CD14-positive monocyte (primary cell): Measurements from ENCODE around the gene WDR91. TPM values are rescaled to one million over a fixed set of nuclear protein-coding genes. Genes with fewer than 3 reads are reported as not detected.
"Not testable (repeated sequence)": the region's sequence is repeated elsewhere in the genome, so short reads cannot be mapped to it uniquely, and the experiment has no call there.

ENCODE experiments used
- DNase-seq, 3 donors: peaks; one replicate each; pipeline ENCODE4 v3.0.0-alpha.2; 2011 to 2022
- H2AFZ ChIP-seq: 2 replicates; pipeline ENCODE4 v1.6.0; 2012; ENCODE audit warnings: mild to moderate bottlenecking, low read depth, low read length, inconsistent platforms; ENCODE audit not compliant: insufficient read depth, poor library complexity, severe bottlenecking
- H3K27ac ChIP-seq, 2 donors: 1 replicate in 1 of 2; 2 replicates in 1 of 2; pipeline ENCODE4 v1.5.1; 2012 to 2013; ENCODE audit warnings: low read length in 2 of 2, control low read depth in 1 of 2, inconsistent platforms in 1 of 2, low read depth in 1 of 2, mild to moderate bottlenecking in 1 of 2
- H3K27me3 ChIP-seq, 2 donors: one replicate each; pipeline versions ENCODE4 v1.6.0 to v1.6.1; 2011 to 2013; ENCODE audit warnings: low read length in 2 of 2; ENCODE audit not compliant: control insufficient read depth in 2 of 2, insufficient read depth in 2 of 2
- H3K36me3 ChIP-seq, 2 donors: replicated peaks in 1 of 2; 1 replicate in 1 of 2; 2 replicates in 1 of 2; pipeline versions ENCODE4 v1.5.1 to v1.6.1; 2012 to 2013; ENCODE audit warnings: low read length in 2 of 2, control low read depth in 1 of 2, inconsistent platforms in 1 of 2, mild to moderate bottlenecking in 1 of 2; ENCODE audit not compliant: insufficient read depth in 2 of 2, control insufficient read depth in 1 of 2
- H3K4me1 ChIP-seq, 2 donors: 1 replicate in 1 of 2; 2 replicates in 1 of 2; pipeline versions ENCODE4 v1.5.1 to v1.6.1; 2012 to 2013; ENCODE audit warnings: low read length in 2 of 2, control low read depth in 1 of 2, inconsistent platforms in 1 of 2, mild to moderate bottlenecking in 1 of 2, moderate library complexity in 1 of 2; ENCODE audit not compliant: insufficient read depth in 2 of 2, control insufficient read depth in 1 of 2
- H3K4me2 ChIP-seq: replicated peaks from 2 replicates; pipeline ENCODE3; 2012; ENCODE audit warnings: low read length, moderate library complexity, mild to moderate bottlenecking; ENCODE audit not compliant: poor library complexity, severe bottlenecking; ENCODE audit errors: extremely low read depth
- H3K4me3 ChIP-seq, 3 experiments: fragments of 200-600 bp in 1 of 3; sonication (generic) in 1 of 3; replicated peaks in 1 of 3; 1 replicate in 2 of 3; 2 replicates in 1 of 3; pipeline ENCODE4 v1.5.1; 2011 to 2013; ENCODE audit warnings: low read length in 3 of 3, mild to moderate bottlenecking in 3 of 3, control low read depth in 2 of 3, low read depth in 2 of 3, inconsistent platforms in 1 of 3, moderate library complexity in 1 of 3
- H3K79me2 ChIP-seq: 2 replicates; pipeline ENCODE4 v1.6.0; 2012; ENCODE audit warnings: mild to moderate bottlenecking, control low read depth, inconsistent platforms, low read length, moderate library complexity; ENCODE audit not compliant: insufficient read depth
- H3K9ac ChIP-seq: 2 replicates; pipeline ENCODE4 v1.6.0; 2017; ENCODE audit warnings: low read length, mild to moderate bottlenecking; ENCODE audit not compliant: insufficient read depth, poor library complexity, severe bottlenecking
- H3K9me3 ChIP-seq, 2 donors: replicated peaks in 1 of 2; 1 replicate in 1 of 2; 2 replicates in 1 of 2; pipeline versions ENCODE4 v1.5.1 to v1.6.1; 2012 to 2013; ENCODE audit warnings: low read length in 2 of 2, control low read depth in 1 of 2; ENCODE audit not compliant: control insufficient read depth in 1 of 2, insufficient read depth in 1 of 2
- H4K20me1 ChIP-seq: 2 replicates; pipeline ENCODE4 v1.6.0; 2012; ENCODE audit warnings: mild to moderate bottlenecking, low read length, control low read depth, moderate library complexity; ENCODE audit not compliant: insufficient read depth
- H3K27ac Mint-ChIP-seq, 7 donors: one replicate each; pipeline ENCODE4 v1.8.0; 2020; ENCODE audit warnings: mild to moderate bottlenecking in 7 of 7, mixed read lengths in 7 of 7, moderate library complexity in 6 of 7, inconsistent platforms in 2 of 7
- H3K27me3 Mint-ChIP-seq, 3 donors: one replicate each; pipeline ENCODE4 v1.8.0; 2021 to 2022; ENCODE audit warnings: low read depth in 3 of 3, mild to moderate bottlenecking in 3 of 3, mixed read lengths in 3 of 3, moderate library complexity in 3 of 3, inconsistent platforms in 1 of 3
- H3K36me3 Mint-ChIP-seq, 2 donors: one replicate each; pipeline ENCODE4 v1.8.0; 2020; ENCODE audit warnings: mixed read lengths in 2 of 2, inconsistent platforms in 1 of 2, mild to moderate bottlenecking in 1 of 2
- H3K4me1 Mint-ChIP-seq: one replicate; pipeline ENCODE4 v1.8.0; 2020; ENCODE audit warnings: mild to moderate bottlenecking, mixed read lengths
- H3K4me3 Mint-ChIP-seq, 2 donors: one replicate each; pipeline ENCODE4 v1.8.0; 2020; ENCODE audit warnings: mild to moderate bottlenecking in 2 of 2, mixed read lengths in 2 of 2, moderate library complexity in 1 of 2
- H3K9me3 Mint-ChIP-seq, 7 donors: one replicate each; pipeline ENCODE4 v1.8.0; 2020 to 2022; ENCODE audit warnings: mixed read lengths in 7 of 7, mild to moderate bottlenecking in 6 of 7, moderate library complexity in 6 of 7, inconsistent platforms in 2 of 7
- WGBS: methylation state at CpG from one replicate; pipeline ENCODE4 v1.1.5; 2013; ENCODE audit warnings: missing lambda C conversion rate; ENCODE audit not compliant: insufficient coverage; 5-methylcytosine and 5-hydroxymethylcytosine counted together
- intact Hi-C, 2 donors: fragments of 100-400 bp; cut with micrococcal nuclease; formaldehyde crosslinking; loops; one replicate each; pipeline versions ENCODE4 v1.15.0 to v1.15.1; 2023
- polyA plus RNA-seq, 3 donors: library from polyadenylated mRNA; depleted of rRNA in 1 of 3; unstranded in 2 of 3; stranded (reverse) in 1 of 3; fragments of 300-500 nt in 2 of 3; fragments of >200 nt in 1 of 3; fragmentation: Illumina TruSeq in 2 of 3; gene quantifications; 1 replicate in 2 of 3; 2 replicates in 1 of 3; pipeline ENCODE4 v1.2.3, GENCODE V29; 2012 to 2021
- TF ChIP-seq, protein P1 (sequence below): fragments of 200-600 bp; IDR thresholded peaks from one replicate; pipeline ENCODE4 v1.8.0; 2022; ENCODE audit warnings: antibody characterized with exemption, mild to moderate bottlenecking

WDR91 gene
- polyA plus RNA-seq, 3 donors: 2.5 to 35.0 (median 3.9) TPM

GRCh38 chr7:135170998-135171481, 40.3 kb downstream of the WDR91 start:
- TF ChIP-seq, protein P1, sequence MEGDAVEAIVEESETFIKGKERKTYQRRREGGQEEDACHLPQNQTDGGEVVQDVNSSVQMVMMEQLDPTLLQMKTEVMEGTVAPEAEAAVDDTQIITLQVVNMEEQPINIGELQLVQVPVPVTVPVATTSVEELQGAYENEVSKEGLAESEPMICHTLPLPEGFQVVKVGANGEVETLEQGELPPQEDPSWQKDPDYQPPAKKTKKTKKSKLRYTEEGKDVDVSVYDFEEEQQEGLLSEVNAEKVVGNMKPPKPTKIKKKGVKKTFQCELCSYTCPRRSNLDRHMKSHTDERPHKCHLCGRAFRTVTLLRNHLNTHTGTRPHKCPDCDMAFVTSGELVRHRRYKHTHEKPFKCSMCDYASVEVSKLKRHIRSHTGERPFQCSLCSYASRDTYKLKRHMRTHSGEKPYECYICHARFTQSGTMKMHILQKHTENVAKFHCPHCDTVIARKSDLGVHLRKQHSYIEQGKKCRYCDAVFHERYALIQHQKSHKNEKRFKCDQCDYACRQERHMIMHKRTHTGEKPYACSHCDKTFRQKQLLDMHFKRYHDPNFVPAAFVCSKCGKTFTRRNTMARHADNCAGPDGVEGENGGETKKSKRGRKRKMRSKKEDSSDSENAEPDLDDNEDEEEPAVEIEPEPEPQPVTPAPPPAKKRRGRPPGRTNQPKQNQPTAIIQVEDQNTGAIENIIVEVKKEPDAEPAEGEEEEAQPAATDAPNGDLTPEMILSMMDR: peak; percentile 39
- Mint-ChIP-seq H3K36me3 (peaks cover 30 to 33% of the 10 kb centered on the region in 2 donors), H3K4me3 (peak overlapping the region; percentile 85 to 92), H3K4me1 (peaks cover 52% of the 10 kb centered on the region), H3K27ac (peak overlapping the region; percentile 90 to 97 (median 94))
- peak overlapping the region; percentile 95 to 96 for H3K27ac ChIP-seq
- not testable (repeated sequence) for H3K27me3 ChIP-seq, H3K9me3 Mint-ChIP-seq, H3K27me3 Mint-ChIP-seq, H3K9me3 ChIP-seq
- H3K9ac ChIP-seq: peak overlapping the region; percentile 98
- H3K4me3 ChIP-seq: peak overlapping the region; percentile 70 to 88 (median 70)
- peak overlapping the region; percentile 86 for H2AFZ ChIP-seq
- H3K4me1 ChIP-seq: peaks cover 51 to 60% of the 10 kb centered on the region in 2 donors
- peaks cover 14 to 16% of the 10 kb centered on the region in 2 donors for H3K36me3 ChIP-seq
- peak overlapping the region; percentile 93 for H3K4me2 ChIP-seq
- intact Hi-C loops: loop anchor here (5.0 kb wide), 2 partner anchors 41 to 184 kb away; partner anchors contain the start of genes AGBL3 (in 1 of the 2) and WDR91 (in 1 of the 2)
- H3K79me2 ChIP-seq: peaks cover 38% of the 10 kb centered on the region
- DNase-seq: peak in 1 of 3 donors; percentile 15
- WGBS: 0% methylated on average over 3 of the region's 12 CpGs
- peaks cover 21% of the 10 kb centered on the region for H4K20me1 ChIP-seq

DNA sequence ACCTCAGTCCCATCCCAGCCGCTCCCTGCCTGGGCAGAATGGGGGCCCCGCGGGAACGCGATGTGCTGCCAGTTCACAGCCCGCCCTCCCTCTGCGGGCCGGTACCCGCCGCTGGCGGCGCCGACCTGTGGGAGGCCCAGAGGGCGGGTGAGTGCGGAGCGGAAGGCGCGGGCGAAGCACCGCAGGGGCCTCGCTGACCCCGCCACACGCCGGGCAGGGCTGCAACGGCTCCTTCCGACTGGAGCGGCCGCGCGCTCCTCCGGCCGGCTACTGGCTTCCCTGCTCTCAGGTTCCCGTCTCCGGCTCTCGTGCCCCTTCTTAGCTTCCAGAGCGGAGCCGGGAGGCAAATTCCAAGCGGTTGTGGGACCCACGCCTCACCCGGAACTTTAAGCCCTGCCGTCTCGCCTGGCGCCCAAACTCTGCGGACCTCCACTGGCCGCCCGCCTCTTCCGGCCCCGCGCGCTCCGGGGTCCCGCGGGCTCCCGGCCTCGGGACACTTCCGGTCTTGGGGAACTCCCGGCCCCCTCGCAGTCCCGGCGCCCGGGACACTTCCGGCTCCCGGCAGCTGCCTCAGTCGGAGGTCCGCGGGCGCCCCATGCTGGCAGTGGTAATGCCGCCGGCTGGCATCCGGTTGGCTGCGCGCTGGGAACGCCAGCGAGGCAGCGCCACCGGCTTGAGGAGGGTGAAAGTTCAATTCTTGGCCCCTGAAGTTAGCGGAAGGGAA, 40.9 kb downstream of the WDR91 start, which contains the start of gene CYREN:
CYREN (minus strand) TSS at position 434 of the 724 bp plus-strand sequence. CDS start 1,785 bp downstream, outside the sequence.
- no peaks in the 10 kb centered on the region for H3K9me3 Mint-ChIP-seq
- H3K36me3 Mint-ChIP-seq: peaks cover 33 to 36% of the 10 kb centered on the region in 2 donors
- no peaks in the 10 kb centered on the region for H3K9me3 ChIP-seq
- H3K36me3 ChIP-seq: peaks cover 20 to 21% of the 10 kb centered on the region in 2 donors
- H3K4me1 Mint-ChIP-seq: peaks cover 58% of the 10 kb centered on the region
- peak within 1 kb of the TSS; percentile 98 for H3K9ac ChIP-seq
- H4K20me1 ChIP-seq: peaks cover 28% of the 10 kb centered on the region
- H2AFZ ChIP-seq: peak within 1 kb of the TSS; percentile 86
- intact Hi-C loops: loop anchor here (5.0 kb wide), 2 partner anchors 42 to 183 kb away; partner anchors contain the start of genes AGBL3 (in 1 of the 2) and WDR91 (in 1 of the 2)
- under 1% methylated on average over 77 of the region's 77 CpGs for WGBS
- H3K4me1 ChIP-seq: peaks cover 51 to 63% of the 10 kb centered on the region in 2 donors
- peak within 1 kb of the TSS; percentile 90 to 98 (median 96) for H3K27ac Mint-ChIP-seq
- DNase-seq: peak; percentile 90 to 94 (median 91)
- peaks cover 43% of the 10 kb centered on the region for H3K79me2 ChIP-seq
- H3K27me3 Mint-ChIP-seq: peaks cover 0 to 2% (median 1%) of the 10 kb centered on the region in 3 donors
- TF ChIP-seq, protein P1: peak; percentile 76
- H3K27ac ChIP-seq: peak within 1 kb of the TSS; percentile 95 to 96
- no peaks in the 10 kb centered on the region for H3K27me3 ChIP-seq
- H3K4me3 Mint-ChIP-seq: peak within 1 kb of the TSS; percentile 85 to 92
- H3K4me3 ChIP-seq: peak within 1 kb of the TSS; percentile 70 to 88 (median 70)
- H3K4me2 ChIP-seq: peak within 1 kb of the TSS; percentile 93
